B cell (primary cell): ENCODE data around the gene TAS2R40. TPM values are rescaled to one million over a fixed set of nuclear protein-coding genes. Genes with fewer than 3 reads are reported as not detected.

Experiments
- ATAC-seq: fragments of 200-7000 bp; cut with Tn5 transposase; one replicate; pipeline ENCODE4 v1.10.0; 2021; ENCODE audit warnings: low read depth, mild to moderate bottlenecking, moderate number of reproducible peaks, moderate library complexity
- CTCF ChIA-PET: fragments of 350-600 bp; sonication (Branson Sonifier 250); formaldehyde crosslinking; loops from one replicate; lab custom pipeline; 2021; ENCODE audit warnings: antibody characterized with exemption, inconsistent platforms; lab: Charles Lee
- POLR2A ChIA-PET: fragments of 350-600 bp; sonication (Branson Sonifier 250); formaldehyde crosslinking; loops from one replicate; lab custom pipeline; 2021; ENCODE audit warnings: antibody characterized with exemption; lab: Charles Lee
- DNase-seq: peaks from one replicate; pipeline ENCODE4 v3.0.0; 2013
- H2AFZ ChIP-seq: 2 replicates; pipeline ENCODE4 v1.6.1; 2012; ENCODE audit warnings: mild to moderate bottlenecking, low read depth, low read length; ENCODE audit not compliant: insufficient read depth, poor library complexity, severe bottlenecking
- H3K27ac ChIP-seq, 2 donors: 1 replicate in 1 of 2; 2 replicates in 1 of 2; pipeline ENCODE4 v1.5.1; 2012 to 2013; ENCODE audit warnings: low read length in 2 of 2, mild to moderate bottlenecking in 2 of 2, moderate library complexity in 1 of 2
- H3K27me3 ChIP-seq, 4 experiments: fragments of 200-600 bp in 1 of 4; sonication (generic) in 1 of 4; replicated peaks in 1 of 4; 1 replicate in 2 of 4; 2 replicates in 2 of 4; pipeline versions ENCODE4 v1.6.1 to v1.7.0; 2013 to 2016; ENCODE audit warnings: low read length in 3 of 4, mild to moderate bottlenecking in 2 of 4, mixed read lengths in 1 of 4, moderate library complexity in 1 of 4; ENCODE audit not compliant: insufficient read depth in 4 of 4, control insufficient read depth in 3 of 4; ENCODE audit errors: control extremely low read depth in 1 of 4
- H3K36me3 ChIP-seq, 2 experiments: replicated peaks in 1 of 2; 1 replicate in 1 of 2; 2 replicates in 1 of 2; pipeline versions ENCODE4 v1.6.1 to v1.7.1; 2013; ENCODE audit warnings: low read length in 1 of 2; ENCODE audit not compliant: insufficient read depth in 2 of 2, control insufficient read depth in 1 of 2; ENCODE audit errors: control extremely low read depth in 1 of 2, extremely low read depth in 1 of 2
- H3K4me1 ChIP-seq, 2 donors: fragments of 200-600 bp in 1 of 2; sonication (generic) in 1 of 2; 1 replicate in 1 of 2; 2 replicates in 1 of 2; pipeline versions ENCODE4 v1.5.1 to v1.6.1; 2013 to 2017; ENCODE audit warnings: low read length in 2 of 2; ENCODE audit not compliant: control insufficient read depth in 2 of 2, insufficient read depth in 2 of 2
- H3K4me2 ChIP-seq: replicated peaks from 2 replicates; pipeline ENCODE3; 2012; ENCODE audit warnings: mild to moderate bottlenecking, low read depth, low read length; ENCODE audit not compliant: poor library complexity, severe bottlenecking
- H3K4me3 ChIP-seq, 5 experiments: fragments of 200-600 bp in 1 of 5; sonication (generic) in 1 of 5; 1 replicate in 3 of 5; 2 replicates in 2 of 5; pipeline versions ENCODE4 v1.5.1 to v1.7.0; 2011 to 2016; ENCODE audit warnings: low read length in 4 of 5, mild to moderate bottlenecking in 4 of 5, low read depth in 2 of 5, control low read depth in 1 of 5, moderate library complexity in 1 of 5; ENCODE audit not compliant: insufficient read depth in 1 of 5; ENCODE audit errors: control extremely low read depth in 1 of 5, extremely low read depth in 1 of 5
- H3K79me2 ChIP-seq: fragments of 200-600 bp; sonication (generic); one replicate; pipeline ENCODE4 v1.6.0; 2016; ENCODE audit warnings: low read length; ENCODE audit not compliant: control insufficient read depth, insufficient read depth
- H3K9ac ChIP-seq: fragments of 200-600 bp; sonication (generic); 2 replicates; pipeline ENCODE4 v1.6.1; 2017; ENCODE audit warnings: mild to moderate bottlenecking, low read length, moderate library complexity
- H3K9me3 ChIP-seq, 3 donors: one replicate each; pipeline versions ENCODE4 v1.6.1 to v1.7.1; 2013; ENCODE audit warnings: low read length in 2 of 3; ENCODE audit not compliant: control insufficient read depth in 2 of 3, insufficient read depth in 1 of 3; ENCODE audit errors: control extremely low read depth in 1 of 3
- H4K20me1 ChIP-seq: 2 replicates; pipeline ENCODE4 v1.6.0; 2012; ENCODE audit warnings: mild to moderate bottlenecking, low read length; ENCODE audit not compliant: insufficient read depth, control insufficient read depth, poor library complexity, severe bottlenecking
- H3K27ac Mint-ChIP-seq: one replicate; pipeline ENCODE4 v1.8.0; 2021; ENCODE audit warnings: mixed read lengths
- H3K27me3 Mint-ChIP-seq: one replicate; pipeline ENCODE4 v1.8.0; 2021; ENCODE audit warnings: mixed read lengths
- H3K4me1 Mint-ChIP-seq: one replicate; pipeline ENCODE4 v1.8.0; 2021; ENCODE audit warnings: mixed read lengths
- H3K4me3 Mint-ChIP-seq: one replicate; pipeline ENCODE4 v1.8.0; 2021; ENCODE audit warnings: mixed read lengths
- H3K9me3 Mint-ChIP-seq: one replicate; pipeline ENCODE4 v1.8.0; 2022; ENCODE audit warnings: mixed read lengths; ENCODE audit not compliant: insufficient read depth
- EZH2 ChIP-seq: IDR thresholded peaks from 2 replicates; pipeline ENCODE4 v1.6.1; 2012; ENCODE audit warnings: borderline replicate concordance, low read depth, mild to moderate bottlenecking, moderate library complexity, low read length; ENCODE audit not compliant: insufficient read depth, poor library complexity, severe bottlenecking
- WGBS: methylation state at CpG from one replicate; pipeline ENCODE4 v1.1.5; 2013; ENCODE audit warnings: missing lambda C conversion rate; ENCODE audit not compliant: insufficient coverage; 5-methylcytosine and 5-hydroxymethylcytosine counted together
- intact Hi-C: fragments of 100-400 bp; cut with micrococcal nuclease; formaldehyde crosslinking; loops from one replicate; pipeline ENCODE4 v1.10.0; 2022
- polyA plus RNA-seq: library from polyadenylated mRNA; depleted of rRNA; stranded (reverse); fragments of >200 nt; gene quantifications from 2 replicates; pipeline ENCODE4 v1.2.3, GENCODE V29; 2012
- total RNA-seq, 2 donors: library from RNA; stranded (reverse); fragments of 120-200 nt in 1 of 2; gene quantifications; 1 replicate in 1 of 2; 2 replicates in 1 of 2; pipeline versions ENCODE4 v1.2.3 to v1.2.4, GENCODE V29; 2013 to 2022
- TF ChIP-seq, protein P1 (sequence below): fragments of 200-600 bp; IDR thresholded peaks from one replicate; pipeline ENCODE4 v1.8.0; 2022; ENCODE audit warnings: antibody characterized with exemption, mild to moderate bottlenecking

Gene TAS2R40
- total and polyA plus RNA-seq, 2 donors (not counting 1 experiment from before 2014, with no cell fraction given), result not detected

DNA sequence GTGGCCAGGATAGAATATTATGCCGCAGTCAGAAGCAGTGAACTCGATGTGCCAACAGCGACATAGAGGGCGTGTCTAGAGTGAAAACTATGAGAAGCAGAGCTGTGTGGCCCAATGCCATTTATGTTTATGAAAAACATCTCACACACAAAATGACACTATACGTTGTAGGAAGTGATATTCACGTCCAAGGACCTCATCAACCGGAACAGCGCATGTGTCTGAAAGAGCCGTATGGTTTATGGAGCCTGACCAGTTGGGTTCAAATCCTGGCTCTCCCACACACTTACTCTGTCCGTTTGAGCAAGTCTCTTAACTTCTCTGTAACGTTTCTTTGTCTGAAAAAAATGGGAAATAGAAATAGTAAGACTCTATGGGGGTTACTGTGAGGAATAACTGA, 20.5 kb downstream of the TAS2R40 start:
- Histone ChIP-seq H2AFZ (no peak overlapping the region), H3K27ac (no peak overlapping the region), H3K4me2 (no peak overlapping the region), H3K9me3 (peaks cover under 1 to 8% (median 3%) of the 10 kb centered on the region in 3 donors), H3K79me2 (no peaks in the 10 kb centered on the region), H3K36me3 (no peaks in the 10 kb centered on the region), H3K27me3 (peaks cover 0 to 3% (median 0%) of the 10 kb centered on the region in 4 experiments), H3K9ac (no peak overlapping the region), H3K4me3 (no peak overlapping the region), H4K20me1 (no peaks in the 10 kb centered on the region), H3K4me1 (peaks cover 9 to 17% of the 10 kb centered on the region in 2 donors)
- H3K4me3 Mint-ChIP-seq, result no peak overlapping the region
- H3K27ac Mint-ChIP-seq, result no peak overlapping the region
- H3K4me1 Mint-ChIP-seq, result peaks cover 19% of the 10 kb centered on the region
- 91% methylated on average over 6 of the region's 11 CpGs for WGBS
- TF ChIP-seq, protein P1, sequence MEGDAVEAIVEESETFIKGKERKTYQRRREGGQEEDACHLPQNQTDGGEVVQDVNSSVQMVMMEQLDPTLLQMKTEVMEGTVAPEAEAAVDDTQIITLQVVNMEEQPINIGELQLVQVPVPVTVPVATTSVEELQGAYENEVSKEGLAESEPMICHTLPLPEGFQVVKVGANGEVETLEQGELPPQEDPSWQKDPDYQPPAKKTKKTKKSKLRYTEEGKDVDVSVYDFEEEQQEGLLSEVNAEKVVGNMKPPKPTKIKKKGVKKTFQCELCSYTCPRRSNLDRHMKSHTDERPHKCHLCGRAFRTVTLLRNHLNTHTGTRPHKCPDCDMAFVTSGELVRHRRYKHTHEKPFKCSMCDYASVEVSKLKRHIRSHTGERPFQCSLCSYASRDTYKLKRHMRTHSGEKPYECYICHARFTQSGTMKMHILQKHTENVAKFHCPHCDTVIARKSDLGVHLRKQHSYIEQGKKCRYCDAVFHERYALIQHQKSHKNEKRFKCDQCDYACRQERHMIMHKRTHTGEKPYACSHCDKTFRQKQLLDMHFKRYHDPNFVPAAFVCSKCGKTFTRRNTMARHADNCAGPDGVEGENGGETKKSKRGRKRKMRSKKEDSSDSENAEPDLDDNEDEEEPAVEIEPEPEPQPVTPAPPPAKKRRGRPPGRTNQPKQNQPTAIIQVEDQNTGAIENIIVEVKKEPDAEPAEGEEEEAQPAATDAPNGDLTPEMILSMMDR, result no peak
- no peak for TF ChIP-seq EZH2
- POLR2A ChIA-PET, result no interaction called here
- H3K27me3 Mint-ChIP-seq, result peaks cover 13% of the 10 kb centered on the region
- ATAC-seq (no peak), DNase-seq (no peak)
- peaks cover 2% of the 10 kb centered on the region for H3K9me3 Mint-ChIP-seq
- CTCF ChIA-PET, result interaction anchor here (1.0 to 6.4 kb wide), 4 partner anchors 58 to 886 kb away, joined by 3 to 172 read pairs (median 74); no protein-coding TSS in a partner anchor
- intact Hi-C loops, result no loop called here

DNA sequence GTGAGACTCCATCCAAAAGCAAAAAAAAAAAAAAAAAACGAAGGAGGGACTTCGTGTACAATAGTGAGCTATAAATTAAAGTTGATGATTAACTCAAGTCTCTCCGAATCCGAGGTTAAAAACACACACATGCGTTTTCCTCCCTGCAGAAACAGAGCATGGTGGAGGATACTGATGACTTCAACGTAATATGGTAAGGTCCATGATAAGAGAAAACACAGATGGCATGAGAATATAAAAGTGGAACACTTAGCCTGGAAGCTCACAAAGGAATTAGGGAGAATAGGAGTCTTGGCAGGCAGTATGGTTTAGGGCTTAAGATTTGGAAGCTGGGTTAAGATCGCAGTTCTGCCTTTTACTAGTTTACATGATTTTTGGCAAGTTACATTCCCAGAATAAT, 21.3 kb downstream of the TAS2R40 start:
- POLR2A ChIA-PET, result no interaction called here
- Histone ChIP-seq H2AFZ (no peak overlapping the region), H3K9ac (no peak overlapping the region), H3K27me3 (peaks cover 0 to 3% (median 0%) of the 10 kb centered on the region in 4 experiments), H3K9me3 (no peaks in the 10 kb centered on the region), H3K27ac (no peak overlapping the region), H3K4me2 (no peak overlapping the region), H3K4me3 (no peak overlapping the region), H3K36me3 (no peaks in the 10 kb centered on the region), H3K4me1 (peaks cover 9 to 17% of the 10 kb centered on the region in 2 donors), H3K79me2 (no peaks in the 10 kb centered on the region), H4K20me1 (no peaks in the 10 kb centered on the region)
- H3K27ac Mint-ChIP-seq, result no peak overlapping the region
- TF ChIP-seq, protein P1, result no peak
- TF ChIP-seq EZH2, result no peak
- H3K9me3 Mint-ChIP-seq, result no peaks in the 10 kb centered on the region
- no CpG with 5 or more reads among the region's 7 CpGs for WGBS
- no peak overlapping the region for H3K4me3 Mint-ChIP-seq
- intact Hi-C loops, result no loop called here
- ATAC-seq (no peak), DNase-seq (no peak)
- peaks cover 13% of the 10 kb centered on the region for H3K27me3 Mint-ChIP-seq
- H3K4me1 Mint-ChIP-seq, result peaks cover 20% of the 10 kb centered on the region
- CTCF ChIA-PET, result interaction anchor here (0.5 to 6.4 kb wide), 7 partner anchors 15 to 885 kb away, joined by 3 to 172 read pairs (median 4); no protein-coding TSS in a partner anchor
